Hematopoietic multipotent progenitor cell treated with erythropoietin and hydrocortisone succinate and interleukin-3 and kit ligand, for 15 days (in vitro differentiated cells): ENCODE results near the gene REV1.

Experiments used
- DNase-seq: peaks from one replicate; pipeline ENCODE4 v3.0.0-alpha.2; 2015; ENCODE audit warnings: low spot score

REV1 gene

DNA sequence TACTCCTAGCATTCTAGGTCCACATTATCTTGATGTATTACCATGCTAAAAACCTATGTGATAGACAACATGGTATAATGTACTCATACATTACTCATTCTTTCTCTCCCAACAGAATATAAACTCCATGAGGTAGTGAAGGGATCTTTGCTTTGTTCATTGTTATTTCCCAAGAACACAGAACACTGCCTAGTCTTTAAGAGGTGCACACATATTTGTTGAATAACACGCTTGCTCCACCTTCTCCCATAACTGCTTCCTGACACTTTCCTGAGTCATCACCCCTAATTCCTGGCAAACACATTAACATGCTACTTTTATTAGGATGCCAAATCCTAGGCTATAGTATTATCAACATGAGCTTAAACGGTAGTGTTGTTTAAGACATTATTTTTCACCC lies 41.3 kb downstream of the REV1 start:
- DNase-seq: no peak

DNA sequence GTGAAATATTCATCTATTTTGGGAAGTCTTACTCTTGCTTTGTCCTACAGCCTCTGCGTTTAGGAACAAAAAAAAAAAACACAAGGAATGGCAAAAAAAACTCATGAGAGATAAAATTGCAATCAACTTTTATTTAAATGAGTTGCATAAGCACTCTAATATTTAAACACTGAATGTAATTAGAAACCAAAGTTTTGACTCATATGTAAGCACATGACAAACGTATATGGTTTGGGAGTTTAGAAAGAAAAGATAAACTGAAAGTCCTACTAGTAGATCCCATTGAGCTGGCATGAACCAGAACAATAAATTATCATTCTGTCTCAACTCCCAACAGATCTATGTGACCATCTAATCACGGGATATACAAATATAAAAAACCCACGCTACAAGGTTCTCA lies 44.8 kb downstream of the REV1 start:
- DNase-seq: no peak

DNA sequence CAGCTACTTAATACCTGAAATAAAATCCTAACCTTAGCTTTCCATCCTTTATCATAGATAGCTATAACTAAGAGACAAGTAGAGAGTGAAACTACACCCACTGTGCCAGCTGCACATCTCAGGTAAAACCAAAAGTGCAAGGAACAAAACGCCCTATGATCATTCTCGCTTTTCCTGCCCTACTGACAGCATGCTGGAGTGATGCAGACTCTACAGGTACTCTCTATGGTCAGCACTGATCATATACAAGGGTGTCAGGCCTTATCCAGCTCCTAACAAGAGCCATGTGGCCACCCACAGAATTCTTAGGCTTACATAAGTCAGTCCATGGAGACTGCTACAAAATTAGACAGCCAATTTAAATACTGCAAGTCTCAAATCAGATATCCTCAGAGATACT lies 45.6 kb downstream of the REV1 start:
- DNase-seq: no peak

DNA sequence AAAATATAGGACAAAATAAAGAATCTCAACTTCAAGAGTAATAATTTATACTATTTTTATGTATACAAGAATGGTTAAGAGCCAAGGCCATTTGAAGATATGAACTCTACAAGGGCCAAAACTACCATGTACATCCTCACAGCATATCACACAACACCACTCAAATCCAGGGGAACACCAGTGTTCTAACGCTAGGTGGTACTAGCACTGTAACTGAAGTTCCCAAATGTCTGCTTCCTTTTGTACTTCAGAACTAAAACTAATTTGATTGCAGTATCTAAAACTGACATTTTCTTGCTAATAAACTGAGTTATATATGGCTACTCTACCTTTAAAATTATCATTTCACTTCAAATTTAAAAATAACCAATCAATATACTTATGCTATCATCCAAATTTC lies 47.0 kb downstream of the REV1 start:
- DNase-seq: peak; percentile 43

DNA sequence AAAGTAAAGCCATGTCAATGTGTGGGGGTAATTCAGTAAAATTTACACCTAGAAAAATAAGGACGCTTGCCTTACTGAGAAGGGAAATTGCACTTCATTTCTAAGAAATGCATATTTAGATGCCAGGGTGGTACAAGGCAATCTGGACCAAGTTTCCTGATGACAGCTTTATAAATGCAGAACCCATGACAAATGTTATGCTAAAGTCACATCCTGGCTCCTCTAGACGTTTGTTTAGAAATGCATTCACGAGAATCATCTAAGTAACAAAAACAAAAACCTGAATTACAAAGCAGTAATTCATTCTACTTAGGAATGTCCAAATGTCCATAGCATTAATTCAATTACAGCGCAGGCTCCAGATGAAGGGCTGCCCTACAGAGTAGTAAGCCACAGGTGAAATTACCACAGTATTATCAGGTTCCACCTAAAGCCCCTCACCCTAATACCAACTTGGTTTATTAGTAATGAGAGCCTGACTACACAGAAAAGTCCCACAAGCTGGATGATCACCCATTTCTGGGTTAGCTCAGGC lies 49.8 kb downstream of the REV1 start:
- no peak for DNase-seq

DNA sequence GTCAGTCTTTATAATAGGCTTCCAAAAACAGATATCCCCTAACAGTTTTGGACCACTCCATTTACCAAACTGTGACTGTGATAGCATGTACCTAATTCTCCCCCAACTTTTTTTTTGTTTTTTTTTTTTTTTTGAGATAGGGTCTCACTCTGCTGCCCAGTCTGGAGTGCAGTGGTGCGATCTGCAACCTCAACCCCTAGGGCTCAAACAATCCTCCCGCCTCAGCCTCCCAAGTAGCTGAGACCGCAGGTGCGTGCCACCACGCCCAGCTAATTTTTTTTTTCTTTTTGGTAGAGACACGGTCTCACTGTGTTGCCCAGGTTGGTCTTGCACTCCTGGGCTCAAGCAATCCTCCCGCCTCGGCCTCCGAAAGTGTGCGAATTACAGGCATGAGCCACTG lies 52.9 kb downstream of the REV1 start:
- no peak for DNase-seq

DNA sequence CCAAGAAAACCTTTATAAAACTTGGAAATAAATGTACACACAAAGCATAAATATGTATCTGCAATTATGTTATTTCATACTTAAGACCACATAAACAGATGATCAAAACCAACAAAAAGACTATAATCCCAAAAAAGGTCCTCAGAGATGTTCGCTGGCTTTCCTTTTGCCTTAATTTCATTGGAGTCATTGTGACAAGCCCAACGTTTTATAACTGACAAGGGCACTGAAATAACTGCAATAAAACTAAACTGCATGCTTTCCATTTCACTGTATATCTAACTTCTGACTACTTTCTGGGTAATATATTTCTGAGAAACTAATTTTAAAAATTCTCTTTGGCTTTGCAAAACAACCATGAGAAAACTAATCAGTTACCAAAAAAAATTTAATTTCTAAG lies 56.5 kb downstream of the REV1 start:
- DNase-seq: no peak

DNA sequence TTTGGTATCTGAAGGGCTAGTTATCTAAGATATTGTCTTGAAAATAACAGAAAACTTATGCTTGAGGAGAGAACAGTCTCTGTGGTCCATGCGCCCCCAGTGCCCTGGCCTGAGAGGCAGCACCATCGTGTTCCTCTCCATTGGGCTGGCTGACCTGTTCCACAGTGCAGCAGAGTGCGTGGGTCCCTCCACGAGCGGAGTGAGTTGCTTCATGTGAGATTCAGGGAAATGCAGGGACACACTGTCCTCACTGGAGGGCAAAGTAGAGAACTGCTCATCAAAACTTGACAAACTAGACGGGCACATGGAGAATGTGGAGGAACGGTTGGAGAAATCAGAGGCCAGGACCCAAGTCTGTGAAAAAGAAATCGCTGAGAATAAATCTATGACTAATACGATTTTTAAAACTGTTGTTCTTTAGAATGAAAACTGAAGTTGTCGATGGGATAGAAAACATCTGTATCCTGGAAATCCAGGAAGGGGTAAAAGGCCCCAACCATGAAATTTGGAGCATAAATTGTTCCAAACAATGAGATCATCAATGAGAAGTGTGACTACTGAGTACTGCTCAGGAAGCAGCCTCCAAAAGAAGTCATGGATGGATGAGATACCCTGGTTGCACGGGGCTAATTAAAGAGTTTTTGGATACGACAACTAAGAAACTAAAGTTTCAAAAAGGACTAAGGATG lies 58.1 kb downstream of the REV1 start:
- DNase-seq: no peak

DNA sequence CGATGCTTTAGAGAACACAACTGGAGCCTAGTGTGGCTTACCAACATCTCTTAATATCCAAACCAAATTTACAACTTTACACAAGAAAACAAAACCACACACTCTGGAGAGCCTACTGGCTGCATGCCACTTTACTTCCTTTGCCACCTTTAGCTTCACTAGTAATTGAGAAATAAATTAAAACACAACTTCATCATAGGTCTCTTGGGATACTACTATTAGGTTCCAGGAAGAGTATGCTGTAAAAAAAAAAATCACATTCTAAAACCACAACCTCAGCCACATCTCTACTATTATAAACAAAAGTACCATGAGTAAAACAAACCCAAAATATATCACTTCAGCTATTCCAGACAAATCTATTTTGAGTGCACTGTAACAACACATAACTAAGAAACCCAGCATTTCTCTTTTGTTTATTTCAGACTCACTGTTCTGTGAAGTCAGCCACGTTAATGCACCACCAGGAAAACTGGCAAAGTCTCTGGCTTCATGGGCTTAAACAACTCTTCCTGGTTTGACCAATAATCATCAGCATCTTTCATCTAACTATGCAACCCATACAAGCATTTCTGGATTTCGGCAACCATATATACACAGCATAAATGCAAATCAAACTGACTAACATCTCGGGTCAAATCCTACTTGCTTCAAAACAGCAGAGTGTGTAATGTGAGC lies 59.1 kb downstream of the REV1 start:
- no peak for DNase-seq

DNA sequence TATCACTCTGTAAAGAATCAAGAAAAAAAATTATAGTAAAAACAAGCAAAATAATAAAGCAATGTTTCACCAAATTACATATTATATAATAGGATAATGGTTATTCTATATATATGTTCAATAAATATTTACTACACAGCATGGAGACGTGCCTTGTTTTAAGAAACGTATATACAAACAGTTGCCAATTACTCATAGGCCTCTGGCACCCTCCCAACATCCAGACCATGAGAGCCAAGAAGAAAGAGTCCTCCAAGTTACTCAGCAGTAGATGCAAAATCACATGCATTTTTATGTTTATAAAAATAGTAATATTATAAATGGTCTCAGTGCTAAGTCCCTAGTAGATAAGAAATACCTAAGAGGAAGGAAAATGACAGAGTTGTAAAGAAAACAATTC lies 64.8 kb downstream of the REV1 start:
- no peak for DNase-seq

DNA sequence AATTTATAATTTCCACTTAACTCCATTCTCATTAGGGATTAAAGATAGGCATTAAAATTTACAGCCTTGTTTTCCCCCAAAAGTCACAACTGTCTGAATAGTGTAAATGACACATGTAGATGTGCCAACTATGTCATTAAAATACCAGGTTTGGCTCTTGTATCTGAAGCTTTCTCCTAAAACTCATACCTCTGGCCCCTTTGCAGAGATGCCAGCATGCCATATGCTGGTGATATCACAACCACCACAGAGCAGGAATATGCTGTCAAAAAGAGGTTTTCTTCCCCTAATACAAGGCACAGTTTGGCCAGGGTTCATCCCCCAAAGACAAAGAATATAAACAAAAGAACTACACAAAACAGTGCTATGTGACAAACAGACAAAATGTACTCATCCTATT lies 65.4 kb downstream of the REV1 start:
- DNase-seq: no peak

DNA sequence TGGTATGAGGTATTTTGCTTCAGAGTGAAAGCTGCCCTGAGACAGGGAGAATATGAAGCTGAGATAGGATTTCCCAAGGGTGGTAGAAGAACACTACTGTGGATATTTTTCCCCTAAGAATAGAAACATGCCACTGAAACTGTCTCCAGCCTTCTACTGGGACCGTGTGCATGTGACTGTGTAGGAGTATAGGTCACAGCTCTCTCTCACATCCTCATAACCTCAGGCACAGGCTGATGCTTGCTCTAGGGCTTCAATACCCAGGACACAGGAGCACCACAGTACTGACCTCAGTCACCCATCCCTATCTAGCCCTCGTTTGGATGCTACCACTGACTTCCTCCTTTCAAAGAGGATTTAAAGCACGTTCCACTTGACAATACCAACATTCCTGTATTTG lies 67.2 kb downstream of the REV1 start:
- no peak for DNase-seq

DNA sequence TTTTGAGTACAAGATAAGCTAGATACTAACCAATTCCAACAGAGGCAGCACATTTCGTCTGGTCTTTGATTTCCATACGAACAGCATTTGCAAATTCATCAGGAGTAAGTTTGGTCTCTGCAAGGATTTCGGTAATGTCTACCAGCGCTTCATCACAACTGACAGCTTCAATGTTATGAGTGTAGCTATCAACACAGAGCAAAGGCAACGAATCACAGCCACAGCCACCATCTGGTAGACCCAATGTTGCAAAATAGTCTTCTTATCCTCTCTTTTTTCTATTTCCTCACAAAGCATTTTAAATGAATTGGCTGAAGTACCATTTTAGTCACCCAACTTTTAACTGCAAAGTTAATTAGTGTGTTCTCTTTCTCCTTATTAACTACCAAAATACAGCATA lies 68.3 kb downstream of the REV1 start:
- no peak for DNase-seq

DNA sequence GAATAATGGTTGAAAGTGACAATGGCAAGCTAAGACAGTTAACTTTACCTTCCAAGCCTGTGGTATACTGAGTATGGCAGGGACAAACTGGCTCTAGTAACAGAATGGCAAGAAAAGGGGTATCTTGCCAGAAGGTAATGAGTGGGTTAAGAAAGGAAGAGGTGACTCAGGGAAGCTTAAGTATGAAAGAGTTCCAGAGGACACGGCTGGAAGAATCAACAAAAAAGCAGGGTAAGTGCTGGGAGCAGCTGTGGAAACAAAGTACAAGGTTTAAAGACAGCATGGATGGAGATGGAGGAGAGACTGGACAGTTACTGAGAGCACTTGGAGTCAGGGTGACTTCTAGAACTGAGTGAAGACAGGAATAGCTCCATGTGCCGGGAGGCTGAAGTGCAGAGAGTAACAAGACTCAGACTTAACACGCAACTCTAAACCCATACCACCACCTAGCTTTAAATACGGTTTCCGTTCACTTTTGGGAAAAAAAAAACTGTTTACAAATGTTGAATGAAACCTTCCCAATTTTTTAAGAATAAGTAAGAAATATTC lies 69.0 kb downstream of the REV1 start:
- no peak for DNase-seq

DNA sequence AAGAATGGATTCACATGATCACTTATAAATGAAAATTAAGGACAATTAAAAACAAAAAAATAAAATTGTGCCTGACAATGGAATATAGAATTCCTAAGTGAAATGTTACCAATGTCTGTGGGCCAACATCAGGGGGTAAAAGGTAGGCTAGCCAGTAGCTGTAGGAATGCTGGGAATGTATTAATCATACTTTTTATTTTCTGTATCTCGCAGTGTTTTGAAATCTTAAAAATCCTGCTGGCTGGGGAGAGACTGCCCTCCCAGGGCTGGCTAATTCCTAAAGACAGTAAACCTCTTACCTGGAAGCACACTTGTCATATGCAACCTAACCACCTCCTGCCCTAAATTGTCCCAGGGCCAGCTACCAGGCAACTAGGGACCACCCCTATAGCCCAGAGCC lies 69.8 kb downstream of the REV1 start:
- DNase-seq: no peak

DNA sequence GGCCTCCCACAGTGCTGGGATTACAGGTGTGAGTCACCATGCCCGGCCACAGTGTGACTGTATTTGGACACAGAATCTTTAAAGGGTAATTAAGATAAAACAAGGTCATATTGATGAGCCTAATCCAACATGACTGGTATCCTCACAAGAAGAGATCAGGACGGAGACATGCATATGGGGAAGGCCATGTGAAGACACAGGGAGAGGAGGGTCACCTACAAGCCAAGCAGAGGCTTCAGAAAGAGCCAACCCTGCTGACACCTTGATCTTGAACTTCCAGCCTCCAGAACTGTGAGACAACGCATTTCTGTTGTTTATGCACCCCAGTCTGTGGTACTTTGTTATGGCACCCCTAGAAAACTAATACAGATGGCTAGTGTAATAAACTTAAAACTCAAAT lies 72.4 kb downstream of the REV1 start:
- DNase-seq: no peak

DNA sequence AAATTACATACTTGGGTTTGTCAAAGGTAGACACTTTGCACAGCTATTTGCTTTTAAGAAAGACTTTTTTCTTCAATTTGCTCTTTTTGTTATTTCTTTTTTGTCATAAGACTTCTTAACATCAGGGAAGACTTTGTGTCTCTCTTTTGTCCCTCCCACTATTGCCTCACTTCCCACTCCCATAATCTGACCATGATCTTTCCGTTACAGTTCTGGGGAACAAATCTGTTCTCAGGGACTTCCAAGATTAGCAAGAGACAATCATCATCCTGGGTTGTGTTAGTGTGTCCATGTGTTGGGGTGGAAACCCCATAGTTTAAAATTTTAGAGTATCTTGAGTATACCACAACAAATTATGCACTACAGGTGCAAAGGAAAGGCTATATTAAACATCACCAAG lies 75.3 kb downstream of the REV1 start:
- no peak for DNase-seq

DNA sequence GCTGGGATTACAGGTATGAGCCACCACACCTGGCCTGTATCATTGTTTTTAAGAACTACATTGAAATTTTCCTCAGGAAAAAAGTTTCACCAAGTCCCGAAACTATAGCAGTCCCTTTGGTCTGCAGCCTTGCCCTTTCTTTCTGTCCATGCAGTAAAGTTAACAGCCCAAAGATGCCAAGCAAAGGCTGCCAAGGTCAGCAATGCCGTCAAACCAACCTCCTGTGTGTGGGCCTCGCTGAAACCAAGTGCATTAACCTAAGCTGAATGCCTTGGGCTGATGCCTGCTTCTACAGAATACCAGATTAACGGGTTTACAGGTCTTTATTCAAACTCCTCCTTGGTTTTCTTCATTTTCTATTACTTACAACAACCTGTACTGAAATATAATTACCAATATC lies 79.5 kb downstream of the REV1 start:
- no peak for DNase-seq

DNA sequence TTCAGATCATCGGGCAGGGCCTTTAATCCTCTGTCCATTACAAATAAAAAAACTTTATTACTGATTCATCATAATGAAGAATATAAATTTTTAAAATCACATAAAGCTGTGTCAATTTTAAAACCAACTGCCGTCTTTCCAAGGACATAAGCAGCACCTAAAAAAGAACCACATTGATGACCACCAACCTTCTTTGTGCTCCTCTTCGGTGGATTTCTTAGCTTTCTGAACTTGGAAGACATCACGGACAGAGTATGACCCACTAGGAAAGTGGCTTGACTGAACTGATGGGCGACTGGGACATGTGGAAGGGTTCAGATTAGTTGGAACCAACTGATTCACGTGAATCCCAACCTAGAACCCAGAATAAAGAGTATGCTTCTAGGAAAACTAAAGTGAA lies 83.7 kb downstream of the REV1 start:
- no peak for DNase-seq

DNA sequence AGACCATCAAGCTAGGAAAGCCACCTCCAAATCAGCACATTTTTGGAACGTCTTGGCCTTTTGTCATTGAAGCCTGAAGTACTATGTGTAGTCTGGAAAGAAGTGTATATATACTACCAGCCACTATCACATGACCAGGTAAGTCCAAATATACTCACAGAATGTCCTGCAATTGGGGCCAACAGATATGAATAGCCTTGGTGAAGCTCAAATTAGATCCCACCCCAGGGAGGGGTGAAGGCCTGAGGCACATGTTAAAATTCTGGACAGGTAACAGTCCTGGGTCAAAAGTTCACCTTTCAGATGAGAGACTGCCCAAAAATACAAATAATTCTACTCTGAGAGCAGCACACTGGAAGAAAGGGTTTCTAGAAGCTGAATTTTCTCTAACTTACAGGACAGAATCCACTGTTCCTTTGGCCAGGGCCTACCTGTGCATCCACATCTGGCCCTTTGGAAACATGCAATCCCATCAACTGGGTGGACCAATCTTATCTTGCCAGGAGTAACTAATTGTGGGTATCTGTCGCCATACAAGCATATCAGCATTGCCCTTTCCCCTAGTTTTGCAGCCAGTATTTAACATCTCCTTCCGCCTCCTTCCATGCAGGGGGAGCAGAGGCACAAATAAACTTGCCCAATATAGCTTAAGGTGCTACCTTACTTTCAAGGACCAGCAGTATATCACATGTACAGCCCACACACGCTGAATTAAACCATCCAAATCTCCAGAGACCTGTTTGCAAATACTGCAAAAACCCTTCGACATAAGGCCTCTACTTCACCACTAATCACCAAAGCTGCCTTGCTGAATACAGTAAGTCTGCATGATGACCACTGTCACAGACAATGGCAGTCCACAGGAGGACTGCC lies 84.8 kb downstream of the REV1 start:
- no peak for DNase-seq

DNA sequence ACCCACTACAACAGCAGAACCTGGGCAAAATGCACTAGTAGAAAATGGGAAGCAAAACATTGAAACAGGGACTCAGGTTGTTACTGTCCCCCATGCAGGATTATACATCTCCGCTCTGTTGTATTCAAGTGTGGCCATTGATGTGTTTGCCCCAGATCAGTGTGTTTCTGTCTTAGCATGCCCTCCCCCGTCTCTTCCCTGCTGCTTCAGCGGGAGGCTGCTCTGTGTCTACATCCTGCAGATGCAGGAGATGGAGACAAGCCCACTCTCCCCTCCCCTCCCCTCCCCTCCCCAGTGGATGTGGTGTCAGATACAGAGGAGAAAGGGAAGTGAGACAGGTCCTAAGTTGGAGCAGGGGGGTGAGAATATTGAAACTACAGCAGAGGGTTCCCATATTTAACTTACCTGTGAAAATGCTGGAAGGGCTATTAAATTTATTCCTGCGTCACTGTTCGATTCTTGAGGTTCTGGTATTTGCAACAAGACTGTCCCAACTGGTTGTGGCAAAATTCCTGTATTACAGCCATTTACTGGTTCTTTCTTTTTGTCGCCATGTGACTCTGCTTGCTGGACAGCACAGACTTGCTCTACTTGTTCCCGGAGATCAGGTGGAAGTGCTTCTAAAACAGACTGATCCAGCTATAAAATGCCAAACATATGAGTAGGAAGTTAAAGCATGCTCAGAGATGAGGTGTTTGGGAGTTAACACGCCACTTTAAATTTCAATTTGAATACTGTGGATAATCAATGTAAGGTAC lies 85.6 kb downstream of the REV1 start:
- DNase-seq: no peak

DNA sequence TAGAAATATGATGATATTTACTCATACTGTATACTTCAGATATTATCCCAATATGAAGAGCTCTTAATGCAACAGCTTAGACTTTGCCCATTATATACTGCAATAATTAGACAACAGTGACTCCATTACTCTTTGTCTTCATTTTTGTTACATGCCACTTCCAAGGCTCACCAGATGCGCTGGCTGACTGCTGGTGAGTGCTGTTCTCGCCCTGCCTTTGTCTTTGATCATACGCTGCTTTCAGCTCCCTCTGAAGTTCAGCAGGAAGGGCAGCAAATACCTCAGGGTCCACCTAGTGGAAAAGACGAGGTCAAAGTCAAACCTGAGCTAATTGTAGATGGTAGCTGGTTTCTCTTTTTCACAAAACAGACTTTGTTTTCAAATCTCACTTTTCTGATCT lies 86.3 kb downstream of the REV1 start:
- DNase-seq: no peak
